ENCODE results near the gene ATP6V1A. TPM values are rescaled to one million over a fixed set of nuclear protein-coding genes. Genes with fewer than 3 reads are reported as not detected.

Gene ATP6V1A
- total and polyA plus RNA-seq, 2 donors (not counting 1 experiment from before 2014, with no cell fraction given): 7.6 to 44.3 TPM

DNA sequence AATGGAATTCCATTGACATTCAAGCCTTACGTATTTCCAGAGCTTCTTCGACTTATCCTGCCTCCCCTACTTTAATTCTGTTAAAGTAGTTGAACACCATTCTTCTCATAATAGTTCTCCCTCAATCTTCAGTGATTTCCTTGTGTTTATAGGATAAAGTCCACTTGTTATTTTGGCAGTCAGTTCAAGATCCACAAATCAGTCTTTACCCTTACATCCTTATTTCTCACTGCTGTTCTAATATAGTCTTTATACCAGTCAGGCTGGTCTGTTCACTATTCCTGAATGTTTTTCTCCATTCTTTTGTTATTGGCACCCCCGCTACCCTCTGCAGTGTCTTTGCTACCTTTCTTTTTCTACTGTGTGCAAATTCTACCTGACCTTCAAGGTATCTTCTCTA lies 29.7 kb downstream of the ATP6V1A start:
- intact Hi-C loops (cut with micrococcal nuclease): no loop called here
- no peaks in the 10 kb centered on the region for H3K4me1 ChIP-seq (ENCODE audit: control insufficient read depth in 2 of 2, insufficient read depth in 2 of 2, low read length in 2 of 2)
- no peaks in the 10 kb centered on the region for H3K27me3 Mint-ChIP-seq
- DNase-seq: no peak
- no peak overlapping the region for H3K9ac ChIP-seq (ENCODE audit: low read length)
- H3K9me3 ChIP-seq (ENCODE audit: control extremely low read depth in 1 of 3, control insufficient read depth in 2 of 3, insufficient read depth in 1 of 3, low read length in 2 of 3): no peaks in the 10 kb centered on the region
- POLR2A ChIA-PET: no interaction called here
- H3K79me2 ChIP-seq (ENCODE audit: control insufficient read depth, insufficient read depth, low read length): peaks cover 17% of the 10 kb centered on the region
- H3K4me3 ChIP-seq (ENCODE audit: control extremely low read depth in 1 of 5, extremely low read depth in 1 of 5, insufficient read depth in 1 of 5, low read depth in 2 of 5, low read length in 4 of 5): no peak overlapping the region
- peaks cover 9% of the 10 kb centered on the region for H3K4me1 Mint-ChIP-seq
- CTCF ChIA-PET: interaction anchor here (0.6 to 1.5 kb wide), 5 partner anchors 10 to 38 kb away, joined by 3 read pairs; no protein-coding TSS in a partner anchor
- no peak overlapping the region for H3K4me2 ChIP-seq (replicated peaks; ENCODE audit: low read depth, low read length, poor library complexity, severe bottlenecking)
- H3K9me3 Mint-ChIP-seq (ENCODE audit: insufficient read depth): no peaks in the 10 kb centered on the region
- no peak overlapping the region for H3K27ac Mint-ChIP-seq
- H2AFZ ChIP-seq (ENCODE audit: insufficient read depth, low read depth, low read length, poor library complexity, severe bottlenecking): no peak overlapping the region
- peaks cover 0 to 5% of the 10 kb centered on the region in 2 experiments for H3K36me3 ChIP-seq (replicated peaks in 1 of 2; ENCODE audit: control extremely low read depth in 1 of 2, control insufficient read depth in 1 of 2, extremely low read depth in 1 of 2, insufficient read depth in 2 of 2, low read length in 1 of 2)
- H3K27me3 ChIP-seq (replicated peaks in 1 of 4; ENCODE audit: control extremely low read depth in 1 of 4, control insufficient read depth in 3 of 4, insufficient read depth in 4 of 4, low read length in 3 of 4): no peaks in the 10 kb centered on the region
- no peak overlapping the region for H3K4me3 Mint-ChIP-seq
- no peak overlapping the region for H3K27ac ChIP-seq (ENCODE audit: low read length in 2 of 2)
- peaks cover 6% of the 10 kb centered on the region for H4K20me1 ChIP-seq (ENCODE audit: control insufficient read depth, insufficient read depth, low read length, poor library complexity, severe bottlenecking)
- no peak for TF ChIP-seq EZH2 (IDR thresholded peaks at IDR 0.05; ENCODE audit: borderline replicate concordance, insufficient read depth, low read depth, low read length, poor library complexity, severe bottlenecking)
- TF ChIP-seq, protein P1, sequence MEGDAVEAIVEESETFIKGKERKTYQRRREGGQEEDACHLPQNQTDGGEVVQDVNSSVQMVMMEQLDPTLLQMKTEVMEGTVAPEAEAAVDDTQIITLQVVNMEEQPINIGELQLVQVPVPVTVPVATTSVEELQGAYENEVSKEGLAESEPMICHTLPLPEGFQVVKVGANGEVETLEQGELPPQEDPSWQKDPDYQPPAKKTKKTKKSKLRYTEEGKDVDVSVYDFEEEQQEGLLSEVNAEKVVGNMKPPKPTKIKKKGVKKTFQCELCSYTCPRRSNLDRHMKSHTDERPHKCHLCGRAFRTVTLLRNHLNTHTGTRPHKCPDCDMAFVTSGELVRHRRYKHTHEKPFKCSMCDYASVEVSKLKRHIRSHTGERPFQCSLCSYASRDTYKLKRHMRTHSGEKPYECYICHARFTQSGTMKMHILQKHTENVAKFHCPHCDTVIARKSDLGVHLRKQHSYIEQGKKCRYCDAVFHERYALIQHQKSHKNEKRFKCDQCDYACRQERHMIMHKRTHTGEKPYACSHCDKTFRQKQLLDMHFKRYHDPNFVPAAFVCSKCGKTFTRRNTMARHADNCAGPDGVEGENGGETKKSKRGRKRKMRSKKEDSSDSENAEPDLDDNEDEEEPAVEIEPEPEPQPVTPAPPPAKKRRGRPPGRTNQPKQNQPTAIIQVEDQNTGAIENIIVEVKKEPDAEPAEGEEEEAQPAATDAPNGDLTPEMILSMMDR (IDR thresholded peaks at IDR 0.05): no peak
- no peak for ATAC-seq (ENCODE audit: low read depth)
- no CpG with 5 or more reads among the region's 3 CpGs for WGBS (ENCODE audit: insufficient coverage)

DNA sequence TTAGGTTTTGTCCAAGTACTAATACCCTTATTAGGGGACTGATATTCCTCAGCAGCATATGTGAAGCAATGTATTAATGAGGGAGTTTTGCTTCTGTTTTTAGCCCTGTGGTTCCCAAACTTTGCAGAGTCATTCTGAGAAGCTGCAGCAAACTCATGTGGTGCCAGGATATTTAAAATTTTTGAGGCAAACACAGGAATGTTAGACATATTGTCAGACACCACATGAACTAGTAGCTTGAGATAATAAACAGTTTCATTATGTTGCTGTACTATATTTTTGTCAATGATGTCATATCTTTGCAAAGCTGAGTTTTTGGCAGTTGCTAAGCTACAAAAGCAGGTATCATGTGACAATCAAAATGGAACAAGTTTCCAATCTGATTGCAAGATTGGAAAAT lies 36.6 kb downstream of the ATP6V1A start:
- Histone ChIP-seq H3K27me3 (replicated peaks in 1 of 4; ENCODE audit: control extremely low read depth in 1 of 4, control insufficient read depth in 3 of 4, insufficient read depth in 4 of 4, low read length in 3 of 4) (no peaks in the 10 kb centered on the region), H3K4me1 (ENCODE audit: control insufficient read depth in 2 of 2, insufficient read depth in 2 of 2, low read length in 2 of 2) (peaks cover 4 to 9% of the 10 kb centered on the region in 2 donors), H3K27ac (ENCODE audit: low read length in 2 of 2) (peak overlapping the region in 1 of 2 donors; percentile 25), H3K4me3 (ENCODE audit: control extremely low read depth in 1 of 5, extremely low read depth in 1 of 5, insufficient read depth in 1 of 5, low read depth in 2 of 5, low read length in 4 of 5) (no peak overlapping the region), H3K9me3 (ENCODE audit: control extremely low read depth in 1 of 3, control insufficient read depth in 2 of 3, insufficient read depth in 1 of 3, low read length in 2 of 3) (no peaks in the 10 kb centered on the region), H3K79me2 (ENCODE audit: control insufficient read depth, insufficient read depth, low read length) (no peaks in the 10 kb centered on the region), H4K20me1 (ENCODE audit: control insufficient read depth, insufficient read depth, low read length, poor library complexity, severe bottlenecking) (no peaks in the 10 kb centered on the region), H3K36me3 (replicated peaks in 1 of 2; ENCODE audit: control extremely low read depth in 1 of 2, control insufficient read depth in 1 of 2, extremely low read depth in 1 of 2, insufficient read depth in 2 of 2, low read length in 1 of 2) (peaks cover 2 to 27% of the 10 kb centered on the region in 2 experiments), H2AFZ (ENCODE audit: insufficient read depth, low read depth, low read length, poor library complexity, severe bottlenecking) (no peak overlapping the region), H3K9ac (ENCODE audit: low read length) (no peak overlapping the region), H3K4me2 (replicated peaks; ENCODE audit: low read depth, low read length, poor library complexity, severe bottlenecking) (no peak overlapping the region)
- Mint-ChIP-seq H3K27ac (peak overlapping the region; percentile 56), H3K4me3 (no peak overlapping the region), H3K27me3 (no peaks in the 10 kb centered on the region), H3K9me3 (ENCODE audit: insufficient read depth) (no peaks in the 10 kb centered on the region), H3K4me1 (peaks cover 11% of the 10 kb centered on the region)
- peak; percentile 33 for ATAC-seq (ENCODE audit: low read depth)
- ChIA-PET POLR2A (no interaction called here), CTCF (interaction anchor here (0.8 to 1.1 kb wide), 3 partner anchors 40 to 56 kb away, joined by 3 to 5 read pairs (median 3); partner anchors contain the start of gene GRAMD1C)
- TF ChIP-seq, protein P1 (IDR thresholded peaks at IDR 0.05): no peak
- no peak for TF ChIP-seq EZH2 (IDR thresholded peaks at IDR 0.05; ENCODE audit: borderline replicate concordance, insufficient read depth, low read depth, low read length, poor library complexity, severe bottlenecking)
- intact Hi-C loops (cut with micrococcal nuclease): loop anchor here (5.0 kb wide), 1 partner anchor 36 kb away; the partner anchor contains the start of genes ATP6V1A and NAA50
- DNase-seq: peak; percentile 45
